Adrenal gland (tissue), 12 donors: Measurements from ENCODE around the gene CHKA. TPM values are rescaled to one million over a fixed set of nuclear protein-coding genes. Genes with fewer than 3 reads are reported as not detected.

Source experiments
- DNase-seq, 7 donors: peaks; one replicate each; pipeline ENCODE4 v3.0.0-alpha.2; 2019 to 2020
- H3K27ac ChIP-seq, 5 donors: fragments of 200-600 bp; sonication (generic) in 4 of 5; 1 replicate in 3 of 5; 2 replicates in 2 of 5; pipeline versions ENCODE4 v1.5.1 to v1.8.0; 2016 to 2020; ENCODE audit warnings: mild to moderate bottlenecking in 1 of 5
- H3K27me3 ChIP-seq: fragments of 200-600 bp; 2 replicates; pipeline ENCODE4 v1.8.0; 2021
- H3K36me3 ChIP-seq, 2 donors: fragments of 200-600 bp; replicated peaks in 1 of 2; 1 replicate in 1 of 2; 2 replicates in 1 of 2; pipeline versions ENCODE4 v1.5.1 to v1.8.0; 2018 to 2022
- H3K4me1 ChIP-seq, 2 donors: fragments of 200-600 bp; replicated peaks in 1 of 2; 1 replicate in 1 of 2; 2 replicates in 1 of 2; pipeline versions ENCODE4 v1.5.1 to v1.8.0; 2018 to 2021
- H3K4me3 ChIP-seq, 4 donors: fragments of 200-600 bp; sonication (generic) in 3 of 4; one replicate each; pipeline ENCODE4 v1.5.1; 2016 to 2018
- H3K9me3 ChIP-seq, 3 donors: fragments of 200-600 bp; sonication (generic) in 1 of 3; replicated peaks in 1 of 3; 1 replicate in 2 of 3; 2 replicates in 1 of 3; pipeline versions ENCODE4 v1.5.1 to v1.8.0; 2016 to 2021
- CTCF ChIP-seq, 6 experiments: fragments of 450-650 bp in 4 of 6; fragments of 200-600 bp in 2 of 6; sonication (generic) in 1 of 6; IDR thresholded peaks; 1 replicate in 5 of 6; 2 replicates in 1 of 6; pipeline versions ENCODE4 v1.5.1 to v1.8.0; 2016 to 2021; ENCODE audit warnings: antibody characterized with exemption in 6 of 6, mild to moderate bottlenecking in 2 of 6, moderate library complexity in 1 of 6
- POLR2A ChIP-seq, 2 donors: fragments of 450-650 bp; IDR thresholded peaks; one replicate each; pipeline ENCODE4 v1.6.1; 2017; ENCODE audit warnings: antibody characterized with exemption in 2 of 2, mild to moderate bottlenecking in 2 of 2, moderate library complexity in 1 of 2
- WGBS, 4 donors: extraction: QIAGEN DNeasy Blood & Tissue Kit in 2 of 4; methylation state at CpG; one replicate each; pipeline versions ENCODE4 v1.1.5 to v1.1.7; 2013 to 2017; 5-methylcytosine and 5-hydroxymethylcytosine counted together
- intact Hi-C, 2 donors: fragments of 100-400 bp; cut with DNase I; formaldehyde crosslinking; loops; one replicate each; pipeline versions ENCODE4 v1.14.1 to v1.15.0; 2022 to 2023
- polyA plus RNA-seq, 3 donors: library from polyadenylated mRNA; stranded (reverse); fragments of 200-250 nt in 2 of 3; fragments of 350-450 nt in 1 of 3; fragmentation: Illumina TruSeq in 1 of 3; extraction: RNeasy Lipid Tissue Mini Kit (QIAGEN cat#74804) in 1 of 3; gene quantifications; one replicate each; pipeline ENCODE4 v1.2.3, GENCODE V29; 2013 to 2014
- total RNA-seq, 9 donors: library from RNA; depleted of rRNA in 4 of 9; stranded (reverse); fragments of >200 nt in 4 of 9; fragments of 120-200 nt in 1 of 9; fragmentation: NEBNext Ultra II Directional in 1 of 9; extraction: Animal tissue kit (Norgen Biotek cat#: 25700) in 1 of 9; gene quantifications; one replicate each; pipeline versions ENCODE4 v1.1.0 to v1.2.4, GENCODE V29; 2013 to 2023
- donor health status: healthy with polysubstance abuse.
- donor health status: Bipolar disorder and iron deficiency.
- donor health status: DM: yes; HTN: yes; CAD: no.
- donor health status: DM: no; HTN: no; CAD: no.
- donor health status: DM: no; HTN: no; CAD: no.
- donor health status: DM: yes; HTN: yes; CAD: no.

CHKA gene
- total and polyA plus RNA-seq, 12 donors, result 26.6 to 105 (median 54.6) TPM

GRCh38 chr11:68049509-68050370 is 71.4 kb downstream of the CHKA start:
- peak in 5 of 7 donors; percentile 3 to 55 (median 45) for DNase-seq
- peaks cover 0 to 70% of the 10 kb centered on the region in 2 donors for H3K36me3 ChIP-seq
- 84 to 88% (median 86%) methylated on average over 29 to 40 of the region's 40 CpGs for WGBS, 4 donors
- intact Hi-C loops, result loop anchor here in 1 of 2 donors (10.0 kb wide), 1 partner anchor 155 kb away; no protein-coding TSS in a partner anchor
- no peaks in the 10 kb centered on the region for H3K4me1 ChIP-seq
- TF ChIP-seq CTCF (IDR thresholded peaks at IDR 0.05) (no peak), POLR2A (IDR thresholded peaks at IDR 0.05) (peak in 1 of 2 donors; percentile 8)
- no peaks in the 10 kb centered on the region for H3K9me3 ChIP-seq
- no peaks in the 10 kb centered on the region for H3K27me3 ChIP-seq
- H3K4me3 ChIP-seq, result no peak overlapping the region
- peak overlapping the region in 2 of 5 donors; percentile 17 to 29 for H3K27ac ChIP-seq

DNA sequence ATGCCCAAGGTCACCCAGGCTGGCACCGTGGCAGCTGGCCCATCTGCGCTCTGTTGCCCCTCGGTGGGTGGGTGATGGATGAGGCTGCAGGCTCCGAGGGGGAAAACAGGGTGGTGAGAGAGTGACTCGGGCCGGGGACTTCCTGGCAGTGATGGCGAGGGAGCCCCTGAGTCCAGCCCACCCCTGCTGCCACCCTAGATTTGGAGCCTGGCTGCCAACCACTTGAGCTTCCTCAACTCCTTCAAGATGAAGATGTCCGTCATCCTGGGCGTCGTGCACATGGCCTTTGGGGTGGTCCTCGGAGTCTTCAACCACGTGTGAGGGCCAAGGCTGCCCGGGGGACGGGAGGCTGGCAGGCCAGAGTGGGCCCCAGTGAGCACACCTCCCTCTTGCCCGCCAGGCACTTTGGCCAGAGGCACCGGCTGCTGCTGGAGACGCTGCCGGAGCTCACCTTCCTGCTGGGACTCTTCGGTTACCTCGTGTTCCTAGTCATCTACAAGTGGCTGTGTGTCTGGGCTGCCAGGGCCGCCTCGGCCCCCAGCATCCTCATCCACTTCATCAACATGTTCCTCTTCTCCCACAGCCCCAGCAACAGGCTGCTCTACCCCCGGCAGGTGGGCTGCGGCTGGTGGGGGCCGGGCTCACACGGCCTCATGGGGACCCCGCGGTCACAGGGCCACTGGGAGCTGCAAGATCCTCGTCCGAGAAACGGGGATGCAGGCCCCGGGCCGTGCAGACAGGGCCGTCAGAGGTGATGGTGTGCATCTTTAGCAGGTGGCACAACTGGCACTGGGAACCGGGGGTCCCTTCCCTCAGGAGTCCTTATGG is 72.3 kb downstream of the CHKA start:
- Histone ChIP-seq H3K4me3 (no peak overlapping the region), H3K36me3 (peaks cover 0 to 78% of the 10 kb centered on the region in 2 donors), H3K4me1 (peaks cover 0 to 2% of the 10 kb centered on the region in 2 donors), H3K27ac (peak overlapping the region in 1 of 5 donors; percentile 17), H3K27me3 (no peaks in the 10 kb centered on the region), H3K9me3 (no peaks in the 10 kb centered on the region)
- intact Hi-C loops, result loop anchor here in 1 of 2 donors (10.0 kb wide), 1 partner anchor 156 kb away; no protein-coding TSS in a partner anchor
- 85 to 89% (median 88%) methylated on average over 22 to 35 of the region's 35 CpGs for WGBS, 4 donors
- DNase-seq, result peak in 2 of 7 donors; percentile 11 to 53
- TF ChIP-seq POLR2A (IDR thresholded peaks at IDR 0.05), result no peak
- no peak for TF ChIP-seq CTCF (IDR thresholded peaks at IDR 0.05)

- H3K4me1 ChIP-seq, result peaks cover 7 to 13% of the 10 kb centered on the region in 2 donors
- H3K27me3 ChIP-seq, result no peaks in the 10 kb centered on the region
- WGBS, 4 donors, result 88 to 92% (median 90%) methylated on average over 25 to 37 of the region's 37 CpGs
- no peaks in the 10 kb centered on the region for H3K9me3 ChIP-seq
- H3K27ac ChIP-seq, result no peak overlapping the region
- no peak overlapping the region for H3K4me3 ChIP-seq
- no peak for TF ChIP-seq CTCF (IDR thresholded peaks at IDR 0.05)
- TF ChIP-seq POLR2A (IDR thresholded peaks at IDR 0.05), result no peak
- intact Hi-C loops, result loop anchor here in 1 of 2 donors (10.0 kb wide), 1 partner anchor 157 kb away; no protein-coding TSS in a partner anchor
- peaks cover 0 to 88% of the 10 kb centered on the region in 2 donors for H3K36me3 ChIP-seq
- DNase-seq, result no peak
Measured at GRCh38 chr11:68047437-68048290, 73.5 kb downstream of the CHKA start.
